WERI-Rb-1 (cell line): Measurements from ENCODE around the gene TRIM51.
"Not testable (repeated sequence)": the region's sequence is repeated elsewhere in the genome, so short reads cannot be mapped to it uniquely, and the experiment has no call there.

ENCODE experiments used
- DNase-seq: peaks from one replicate; pipeline ENCODE4 v3.0.0-alpha.2; 2020
- H3K27ac ChIP-seq: fragments of 250-450 bp; sonication (Bioruptor Pico); 2 replicates; pipeline ENCODE4 v1.5.1; 2020; ENCODE audit warnings: mild to moderate bottlenecking, moderate library complexity
- H3K27me3 ChIP-seq: fragments of 250-450 bp; sonication (Bioruptor Pico); 2 replicates; pipeline ENCODE4 v1.5.1; 2021; ENCODE audit warnings: mild to moderate bottlenecking, low read depth, moderate library complexity; ENCODE audit not compliant: insufficient read depth, severe bottlenecking
- H3K36me3 ChIP-seq: fragments of 250-450 bp; sonication (Bioruptor Pico); 2 replicates; pipeline ENCODE4 v1.5.1; 2020; ENCODE audit warnings: mild to moderate bottlenecking, moderate library complexity
- H3K4me3 ChIP-seq: 2 replicates; pipeline ENCODE4 v1.5.1; 2011; ENCODE audit warnings: low read depth, mild to moderate bottlenecking, control low read depth, low read length
- H3K9me3 ChIP-seq: fragments of 250-450 bp; sonication (Bioruptor Pico); 2 replicates; pipeline ENCODE4 v1.5.1; 2021; ENCODE audit warnings: mild to moderate bottlenecking, moderate library complexity; ENCODE audit not compliant: severe bottlenecking
- TF ChIP-seq, protein P1 (sequence below): IDR thresholded peaks from 2 replicates; pipeline ENCODE4 v1.5.1; 2011; ENCODE audit warnings: low read depth, mild to moderate bottlenecking, control low read depth, inconsistent platforms, low read length

Gene TRIM51

DNA sequence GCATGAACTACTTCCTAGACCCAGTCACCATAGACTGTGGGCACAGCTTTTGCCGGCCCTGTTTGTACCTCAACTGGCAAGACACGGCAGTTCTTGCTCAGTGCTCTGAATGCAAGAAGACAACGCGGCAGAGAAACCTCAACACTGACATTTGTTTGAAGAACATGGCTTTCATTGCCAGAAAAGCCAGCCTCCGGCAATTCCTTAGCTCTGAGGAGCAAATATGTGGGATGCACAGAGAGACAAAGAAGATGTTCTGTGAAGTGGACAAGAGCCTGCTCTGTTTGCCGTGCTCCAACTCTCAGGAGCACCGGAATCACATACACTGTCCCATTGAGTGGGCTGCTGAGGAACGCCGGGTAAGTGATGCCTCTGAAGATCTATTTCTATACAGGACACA, 2.4 kb downstream of the TRIM51 start:
- not testable (repeated sequence) for H3K27ac ChIP-seq, DNase-seq

DNA sequence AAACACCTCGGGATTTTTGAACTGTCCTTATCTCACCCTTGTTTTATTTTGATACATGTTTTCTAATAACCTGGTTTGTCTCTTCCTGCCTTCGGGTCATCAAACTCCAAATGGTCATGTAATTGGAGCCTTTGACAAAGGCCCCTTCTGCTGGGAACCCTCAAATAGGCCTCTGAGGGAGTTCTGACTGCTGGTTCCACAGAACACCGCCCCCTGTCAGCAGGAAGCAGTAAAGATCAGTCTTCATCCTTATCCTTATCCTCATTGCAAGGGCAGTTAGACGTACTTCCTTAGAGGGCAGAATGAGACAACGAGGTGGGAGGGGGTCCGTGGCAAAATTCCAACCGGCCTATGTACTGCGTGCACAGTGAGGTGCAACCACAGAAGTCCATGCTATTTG, 12.1 kb downstream of the TRIM51 start:
- Histone ChIP-seq H3K27ac (no peak overlapping the region), H3K9me3 (no peaks in the 10 kb centered on the region), H3K27me3 (no peaks in the 10 kb centered on the region), H3K4me3 (no peak overlapping the region), H3K36me3 (no peaks in the 10 kb centered on the region)
- DNase-seq: no peak
- TF ChIP-seq, protein P1, sequence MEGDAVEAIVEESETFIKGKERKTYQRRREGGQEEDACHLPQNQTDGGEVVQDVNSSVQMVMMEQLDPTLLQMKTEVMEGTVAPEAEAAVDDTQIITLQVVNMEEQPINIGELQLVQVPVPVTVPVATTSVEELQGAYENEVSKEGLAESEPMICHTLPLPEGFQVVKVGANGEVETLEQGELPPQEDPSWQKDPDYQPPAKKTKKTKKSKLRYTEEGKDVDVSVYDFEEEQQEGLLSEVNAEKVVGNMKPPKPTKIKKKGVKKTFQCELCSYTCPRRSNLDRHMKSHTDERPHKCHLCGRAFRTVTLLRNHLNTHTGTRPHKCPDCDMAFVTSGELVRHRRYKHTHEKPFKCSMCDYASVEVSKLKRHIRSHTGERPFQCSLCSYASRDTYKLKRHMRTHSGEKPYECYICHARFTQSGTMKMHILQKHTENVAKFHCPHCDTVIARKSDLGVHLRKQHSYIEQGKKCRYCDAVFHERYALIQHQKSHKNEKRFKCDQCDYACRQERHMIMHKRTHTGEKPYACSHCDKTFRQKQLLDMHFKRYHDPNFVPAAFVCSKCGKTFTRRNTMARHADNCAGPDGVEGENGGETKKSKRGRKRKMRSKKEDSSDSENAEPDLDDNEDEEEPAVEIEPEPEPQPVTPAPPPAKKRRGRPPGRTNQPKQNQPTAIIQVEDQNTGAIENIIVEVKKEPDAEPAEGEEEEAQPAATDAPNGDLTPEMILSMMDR: peak; percentile 23; the same call in 1 of the 2 replicates

More for the DNA sequence above, 2.4 kb downstream of the TRIM51 start:
- H3K36me3 ChIP-seq, H3K9me3 ChIP-seq, H3K4me3 ChIP-seq, H3K27me3 ChIP-seq: not testable (repeated sequence)

DNA sequence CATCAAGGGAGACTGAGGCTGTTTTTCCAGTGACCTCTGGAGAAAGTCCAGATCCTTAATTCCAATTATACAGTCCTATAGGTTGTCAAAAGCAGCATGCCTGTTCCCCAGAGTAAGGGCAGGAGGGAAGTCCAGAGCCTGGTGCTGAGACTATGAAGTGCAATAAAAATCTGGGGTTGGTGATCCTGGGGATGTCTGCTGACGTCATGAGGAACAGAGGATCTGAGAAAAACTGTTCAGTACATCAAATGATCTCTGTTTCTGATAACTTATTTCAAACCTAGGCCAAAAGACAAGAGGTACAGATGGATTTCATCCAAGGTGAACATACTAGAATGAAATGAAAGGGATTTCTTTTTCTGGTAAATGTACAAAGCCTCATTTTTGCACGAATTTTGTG, 19.2 kb downstream of the TRIM51 start:
- Histone ChIP-seq H3K4me3 (no peak overlapping the region), H3K27me3 (peaks cover 6% of the 10 kb centered on the region), H3K36me3 (no peaks in the 10 kb centered on the region), H3K27ac (no peak overlapping the region), H3K9me3 (no peaks in the 10 kb centered on the region)
- DNase-seq: no peak
- TF ChIP-seq, protein P1: no peak

DNA sequence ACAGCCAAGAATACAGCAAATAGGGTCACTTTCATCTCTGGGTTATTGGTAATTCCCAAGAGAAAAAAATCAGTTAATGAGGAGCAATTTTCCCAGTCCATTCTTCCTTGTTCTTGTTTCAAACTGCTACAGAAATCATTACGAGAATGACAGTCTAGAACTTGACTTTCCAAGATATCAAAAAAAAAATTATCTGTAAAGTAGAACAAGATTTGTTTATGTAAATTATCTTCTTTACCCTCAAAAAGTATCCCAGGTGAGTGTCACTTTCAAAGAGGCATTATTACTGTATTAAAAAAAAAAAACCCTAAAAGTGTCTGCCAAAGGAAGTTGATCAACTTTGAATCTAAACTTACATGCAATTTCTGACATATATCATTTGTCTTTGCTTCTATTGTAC, 31.4 kb downstream of the TRIM51 start, which contains the start of gene OR5W2:
Gene OR5W2 (minus strand): TSS at position 101 of the 400 bp plus-strand sequence. CDS start 0 bp downstream, at position 101.
- Histone ChIP-seq H3K27me3 (peaks cover 31% of the 10 kb centered on the region), H3K4me3 (no peak within 1 kb of the TSS), H3K9me3 (no peaks in the 10 kb centered on the region), H3K27ac (no peak within 1 kb of the TSS), H3K36me3 (no peaks in the 10 kb centered on the region)
- no peak for DNase-seq
- TF ChIP-seq, protein P1: no peak

DNA sequence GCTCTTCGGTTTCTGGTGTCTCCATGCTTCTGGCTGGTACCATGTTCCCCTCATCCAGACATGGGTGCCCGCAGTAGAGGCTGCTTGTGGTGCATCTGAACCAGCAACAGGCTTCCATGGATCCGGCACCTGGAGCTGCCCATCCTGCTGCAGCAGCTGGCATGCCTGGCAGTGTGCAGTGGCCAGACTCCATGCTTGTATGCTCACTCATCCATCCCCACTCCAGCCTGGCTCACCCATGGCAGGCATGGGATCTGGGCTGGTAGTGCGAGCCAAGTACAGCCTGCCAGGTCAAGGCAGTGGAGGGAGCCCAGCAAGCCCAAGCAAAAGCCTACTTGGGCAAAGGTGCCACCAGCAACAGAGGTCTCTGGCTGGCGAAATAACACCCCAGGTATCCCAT, 37.4 kb downstream of the TRIM51 start:
- DNase-seq: no peak
- H3K36me3 ChIP-seq: no peaks in the 10 kb centered on the region
- TF ChIP-seq, protein P1: no peak
- no peak overlapping the region for H3K27ac ChIP-seq
- no peaks in the 10 kb centered on the region for H3K9me3 ChIP-seq
- H3K4me3 ChIP-seq: no peak overlapping the region
- peaks cover 31% of the 10 kb centered on the region for H3K27me3 ChIP-seq

DNA sequence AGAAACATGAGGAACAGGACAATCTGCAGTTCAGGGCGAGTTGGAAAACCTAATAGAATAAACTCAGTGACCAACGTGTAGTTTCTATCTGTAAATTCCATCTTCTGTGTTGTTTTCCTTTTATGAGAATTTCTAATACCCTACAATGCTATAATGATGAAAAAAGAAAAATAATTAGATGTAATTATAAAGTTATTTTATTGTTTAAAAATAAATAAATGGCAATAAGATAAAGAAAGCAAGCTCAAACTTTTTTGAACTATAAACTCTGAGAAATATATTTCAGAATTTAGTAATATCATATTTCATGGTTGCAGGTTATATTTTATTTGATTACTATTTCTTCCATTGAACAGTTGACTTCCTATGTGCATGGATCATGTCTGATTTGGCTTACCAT, 53.2 kb downstream of the TRIM51 start, which contains the start of gene OR5I1:
Gene OR5I1 (minus strand): TSS at position 101 of the 400 bp plus-strand sequence. CDS start 0 bp downstream, at position 101.
- TF ChIP-seq, protein P1: no peak
- no peaks in the 10 kb centered on the region for H3K36me3 ChIP-seq
- H3K27ac ChIP-seq: no peak within 1 kb of the TSS

More for the DNA sequence above, 53.2 kb downstream of the TRIM51 start, which contains the start of gene OR5I1:
- Histone ChIP-seq H3K4me3 (no peak within 1 kb of the TSS), H3K9me3 (no peaks in the 10 kb centered on the region), H3K27me3 (peaks cover 37% of the 10 kb centered on the region)
- no peak for DNase-seq
